ENCODE results near the gene CLDN5. TPM values are rescaled to one million over a fixed set of nuclear protein-coding genes. Genes with fewer than 3 reads are reported as not detected.

Gene CLDN5
- total and polyA plus RNA-seq, 2 donors (not counting 1 experiment from before 2014, with no cell fraction given): not detected

DNA sequence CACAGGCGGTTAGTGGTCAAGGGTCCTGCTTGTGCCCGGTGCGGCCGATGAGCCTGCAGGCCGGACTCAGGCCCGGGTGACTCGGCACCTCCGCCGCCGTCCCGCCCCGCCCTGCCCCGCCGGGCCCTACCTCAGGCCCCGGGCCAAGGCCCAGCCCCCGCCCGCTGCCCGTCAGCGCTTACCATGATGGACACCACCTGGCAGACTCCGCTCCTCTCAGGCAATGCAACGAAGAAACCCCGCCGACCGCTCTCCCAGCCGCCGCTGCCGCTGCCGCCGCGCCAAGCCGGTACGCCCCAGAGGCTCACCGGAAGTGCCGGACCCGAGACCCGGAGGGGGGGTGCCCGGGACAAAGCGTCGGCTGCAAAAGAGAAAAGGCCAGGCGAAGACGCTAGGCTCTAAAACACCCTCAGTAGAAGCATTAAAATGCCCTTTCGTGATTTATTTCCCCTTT is 45.3 kb downstream of the CLDN5 start, which contains the start of gene UFD1:
TSS of gene UFD1 (minus strand) at position 293 of the 454 bp plus-strand sequence. CDS start at position 185, 108 bp downstream.
- POLR2A ChIA-PET: interaction anchor here (0.5 to 2.2 kb wide), 7 partner anchors 31 to 1791 kb away, joined by 3 to 18 read pairs (median 6); partner anchors contain the start of genes C22orf39, CLTCL1, ESS2 and HIRA
- Histone ChIP-seq H3K79me2 (ENCODE audit: control insufficient read depth, insufficient read depth, low read length) (peaks cover 46% of the 10 kb centered on the region), H3K4me2 (replicated peaks; ENCODE audit: low read depth, low read length, poor library complexity, severe bottlenecking) (peak within 1 kb of the TSS; percentile 92), H4K20me1 (ENCODE audit: control insufficient read depth, insufficient read depth, low read length, poor library complexity, severe bottlenecking) (peaks cover 20% of the 10 kb centered on the region), H3K27ac (ENCODE audit: low read length in 2 of 2) (peak within 1 kb of the TSS; percentile 98 to 100), H3K9me3 (ENCODE audit: control extremely low read depth in 1 of 3, control insufficient read depth in 2 of 3, insufficient read depth in 1 of 3, low read length in 2 of 3) (no peaks in the 10 kb centered on the region), H2AFZ (ENCODE audit: insufficient read depth, low read depth, low read length, poor library complexity, severe bottlenecking) (peak within 1 kb of the TSS; percentile 92), H3K4me1 (ENCODE audit: control insufficient read depth in 2 of 2, insufficient read depth in 2 of 2, low read length in 2 of 2) (peaks cover 16 to 20% of the 10 kb centered on the region in 2 donors), H3K4me3 (ENCODE audit: control extremely low read depth in 1 of 5, extremely low read depth in 1 of 5, insufficient read depth in 1 of 5, low read depth in 2 of 5, low read length in 4 of 5) (peak within 1 kb of the TSS; percentile 66 to 92 (median 83)), H3K9ac (ENCODE audit: low read length) (peak within 1 kb of the TSS; percentile 98), H3K27me3 (replicated peaks in 1 of 4; ENCODE audit: control extremely low read depth in 1 of 4, control insufficient read depth in 3 of 4, insufficient read depth in 4 of 4, low read length in 3 of 4) (no peaks in the 10 kb centered on the region), H3K36me3 (replicated peaks in 1 of 2; ENCODE audit: control extremely low read depth in 1 of 2, control insufficient read depth in 1 of 2, extremely low read depth in 1 of 2, insufficient read depth in 2 of 2, low read length in 1 of 2) (peaks cover 4 to 14% of the 10 kb centered on the region in 2 experiments)
- intact Hi-C loops (cut with micrococcal nuclease): loop anchor here (1.0 to 2.0 kb wide), 10 partner anchors 32 to 357 kb away; partner anchors contain the start of genes C22orf39, CLTCL1, DGCR2 and ESS2
- WGBS (ENCODE audit: insufficient coverage): 0% methylated on average over 30 of the region's 42 CpGs
- TF ChIP-seq, protein P1, sequence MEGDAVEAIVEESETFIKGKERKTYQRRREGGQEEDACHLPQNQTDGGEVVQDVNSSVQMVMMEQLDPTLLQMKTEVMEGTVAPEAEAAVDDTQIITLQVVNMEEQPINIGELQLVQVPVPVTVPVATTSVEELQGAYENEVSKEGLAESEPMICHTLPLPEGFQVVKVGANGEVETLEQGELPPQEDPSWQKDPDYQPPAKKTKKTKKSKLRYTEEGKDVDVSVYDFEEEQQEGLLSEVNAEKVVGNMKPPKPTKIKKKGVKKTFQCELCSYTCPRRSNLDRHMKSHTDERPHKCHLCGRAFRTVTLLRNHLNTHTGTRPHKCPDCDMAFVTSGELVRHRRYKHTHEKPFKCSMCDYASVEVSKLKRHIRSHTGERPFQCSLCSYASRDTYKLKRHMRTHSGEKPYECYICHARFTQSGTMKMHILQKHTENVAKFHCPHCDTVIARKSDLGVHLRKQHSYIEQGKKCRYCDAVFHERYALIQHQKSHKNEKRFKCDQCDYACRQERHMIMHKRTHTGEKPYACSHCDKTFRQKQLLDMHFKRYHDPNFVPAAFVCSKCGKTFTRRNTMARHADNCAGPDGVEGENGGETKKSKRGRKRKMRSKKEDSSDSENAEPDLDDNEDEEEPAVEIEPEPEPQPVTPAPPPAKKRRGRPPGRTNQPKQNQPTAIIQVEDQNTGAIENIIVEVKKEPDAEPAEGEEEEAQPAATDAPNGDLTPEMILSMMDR (IDR thresholded peaks at IDR 0.05): no peak
- no peak for TF ChIP-seq EZH2 (IDR thresholded peaks at IDR 0.05; ENCODE audit: borderline replicate concordance, insufficient read depth, low read depth, low read length, poor library complexity, severe bottlenecking)
- Mint-ChIP-seq H3K27me3 (no peaks in the 10 kb centered on the region), H3K4me1 (peaks cover 23% of the 10 kb centered on the region), H3K4me3 (peak within 1 kb of the TSS; percentile 98), H3K9me3 (ENCODE audit: insufficient read depth) (no peaks in the 10 kb centered on the region), H3K27ac (peak within 1 kb of the TSS; percentile 100)
- CTCF ChIA-PET: interaction anchor here (0.7 to 5.5 kb wide), 10 partner anchors 32 to 371 kb away, joined by 3 to 29 read pairs (median 7); partner anchors contain the start of genes C22orf39, ESS2 and SLC25A1
- no peak for DNase-seq
- peak; percentile 48 for ATAC-seq (ENCODE audit: low read depth)
